ENCODE data around the gene TMEM170B. TPM values are rescaled to one million over a fixed set of nuclear protein-coding genes. Genes with fewer than 3 reads are reported as not detected.

Gene TMEM170B
- total RNA-seq, 1 donor from 2014 or later = 2.5 TPM

GRCh38 chr6:11514672-11515071 is 22.9 kb upstream of the TMEM170B start:
- TF ChIP-seq, protein P1, sequence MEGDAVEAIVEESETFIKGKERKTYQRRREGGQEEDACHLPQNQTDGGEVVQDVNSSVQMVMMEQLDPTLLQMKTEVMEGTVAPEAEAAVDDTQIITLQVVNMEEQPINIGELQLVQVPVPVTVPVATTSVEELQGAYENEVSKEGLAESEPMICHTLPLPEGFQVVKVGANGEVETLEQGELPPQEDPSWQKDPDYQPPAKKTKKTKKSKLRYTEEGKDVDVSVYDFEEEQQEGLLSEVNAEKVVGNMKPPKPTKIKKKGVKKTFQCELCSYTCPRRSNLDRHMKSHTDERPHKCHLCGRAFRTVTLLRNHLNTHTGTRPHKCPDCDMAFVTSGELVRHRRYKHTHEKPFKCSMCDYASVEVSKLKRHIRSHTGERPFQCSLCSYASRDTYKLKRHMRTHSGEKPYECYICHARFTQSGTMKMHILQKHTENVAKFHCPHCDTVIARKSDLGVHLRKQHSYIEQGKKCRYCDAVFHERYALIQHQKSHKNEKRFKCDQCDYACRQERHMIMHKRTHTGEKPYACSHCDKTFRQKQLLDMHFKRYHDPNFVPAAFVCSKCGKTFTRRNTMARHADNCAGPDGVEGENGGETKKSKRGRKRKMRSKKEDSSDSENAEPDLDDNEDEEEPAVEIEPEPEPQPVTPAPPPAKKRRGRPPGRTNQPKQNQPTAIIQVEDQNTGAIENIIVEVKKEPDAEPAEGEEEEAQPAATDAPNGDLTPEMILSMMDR (IDR thresholded peaks at IDR 0.05) = no peak
- TF ChIP-seq POLR2AphosphoS5 (IDR thresholded peaks at IDR 0.05; ENCODE audit: insufficient read depth in 1 of 2, low read depth in 1 of 2) (no peak), POLR2A (IDR thresholded peaks at IDR 0.05) (no peak)
- H3K36me3 ChIP-seq = no peaks in the 10 kb centered on the region
- no peaks in the 10 kb centered on the region for H3K27me3 ChIP-seq
- no peaks in the 10 kb centered on the region for H3K4me1 ChIP-seq
- no peak overlapping the region for H3K4me3 ChIP-seq
- DNase-seq (ENCODE audit: extremely low spot score in 2 of 2) = no peak
- no peak overlapping the region for H3K27ac ChIP-seq
- intact Hi-C loops (cut with DNase I) = no loop called here
- H3K9me3 ChIP-seq = peaks cover 6% of the 10 kb centered on the region

DNA sequence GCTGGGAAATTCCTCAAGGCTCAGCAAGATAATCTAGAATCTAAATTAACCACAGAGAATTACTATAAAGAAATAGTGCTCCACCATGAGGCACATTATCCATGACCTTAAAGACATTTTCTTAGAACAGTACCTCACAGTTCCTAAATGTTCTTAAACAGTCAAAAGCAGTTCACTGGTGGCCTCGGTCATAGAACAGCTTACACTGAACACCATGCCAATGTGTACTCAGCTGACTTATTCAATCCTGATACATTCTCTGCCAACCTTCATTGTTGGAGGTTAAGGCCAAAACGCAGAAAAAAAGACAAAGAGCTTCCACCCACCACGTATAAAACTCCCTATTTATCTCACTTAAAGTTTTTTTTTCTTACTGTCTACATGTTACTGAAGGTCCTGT is 21.8 kb upstream of the TMEM170B start:
- no peak overlapping the region for H3K4me3 ChIP-seq
- no peak overlapping the region for H3K27ac ChIP-seq
- H3K36me3 ChIP-seq = no peaks in the 10 kb centered on the region
- TF ChIP-seq POLR2A (IDR thresholded peaks at IDR 0.05) = no peak
- TF ChIP-seq, protein P1 (IDR thresholded peaks at IDR 0.05) = no peak
- TF ChIP-seq POLR2AphosphoS5 (IDR thresholded peaks at IDR 0.05; ENCODE audit: insufficient read depth in 1 of 2, low read depth in 1 of 2) = no peak
- H3K4me1 ChIP-seq = no peaks in the 10 kb centered on the region
- H3K9me3 ChIP-seq = peaks cover 6% of the 10 kb centered on the region
- H3K27me3 ChIP-seq = no peaks in the 10 kb centered on the region
- intact Hi-C loops (cut with DNase I) = no loop called here
- no peak for DNase-seq (ENCODE audit: extremely low spot score in 2 of 2)

DNA sequence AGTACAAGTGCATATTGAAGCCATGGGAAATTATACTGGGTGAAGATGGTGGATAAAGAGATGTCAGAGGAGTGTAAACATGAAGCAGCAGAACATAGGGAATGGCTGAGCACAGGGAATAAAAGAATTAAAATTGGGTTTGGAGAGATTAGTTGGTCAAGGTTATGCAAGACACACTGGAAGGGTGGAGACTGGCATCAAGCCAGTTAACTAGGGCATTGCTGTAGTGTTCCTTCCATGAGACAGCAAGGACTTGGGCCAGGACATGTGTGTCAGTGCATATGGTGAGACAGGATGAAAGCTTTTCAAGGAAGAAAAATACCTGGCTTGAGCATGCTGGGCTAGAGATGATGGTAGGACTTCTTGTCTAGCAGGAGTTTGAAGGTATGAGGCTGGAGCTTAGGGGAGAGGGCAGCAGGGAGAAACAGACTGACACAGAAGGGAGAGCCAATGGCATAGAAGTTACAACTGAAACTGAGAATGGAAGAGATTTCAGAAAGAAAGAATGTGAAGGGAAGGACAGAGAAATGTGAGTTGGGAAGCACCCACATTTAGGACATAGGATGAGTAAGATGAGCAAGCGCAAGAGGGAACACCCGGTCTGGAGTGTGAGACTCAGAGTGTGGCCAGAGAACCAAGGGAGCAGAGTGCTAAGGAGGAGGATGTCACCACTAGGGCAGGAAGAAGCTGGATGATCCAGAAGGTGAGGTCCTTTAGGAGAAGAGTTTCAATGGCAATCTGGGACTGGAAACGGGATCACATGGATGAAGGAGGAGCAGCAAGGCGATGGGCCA is 14.5 kb upstream of the TMEM170B start:
- no peak for TF ChIP-seq POLR2A (IDR thresholded peaks at IDR 0.05)
- TF ChIP-seq POLR2AphosphoS5 (IDR thresholded peaks at IDR 0.05; ENCODE audit: insufficient read depth in 1 of 2, low read depth in 1 of 2) = no peak
- TF ChIP-seq, protein P1 (IDR thresholded peaks at IDR 0.05) = no peak
- no peaks in the 10 kb centered on the region for H3K4me1 ChIP-seq
- no peak for DNase-seq (ENCODE audit: extremely low spot score in 2 of 2)
- no peak overlapping the region for H3K4me3 ChIP-seq
- no peak overlapping the region for H3K27ac ChIP-seq
- H3K9me3 ChIP-seq = peaks cover 4% of the 10 kb centered on the region
- no peaks in the 10 kb centered on the region for H3K36me3 ChIP-seq
- intact Hi-C loops (cut with DNase I) = no loop called here
- H3K27me3 ChIP-seq = no peaks in the 10 kb centered on the region

- intact Hi-C loops (cut with DNase I) = no loop called here
- H3K4me1 ChIP-seq = no peaks in the 10 kb centered on the region
- TF ChIP-seq POLR2A (IDR thresholded peaks at IDR 0.05) = no peak
- TF ChIP-seq, protein P1 (IDR thresholded peaks at IDR 0.05) = no peak
- TF ChIP-seq POLR2AphosphoS5 (IDR thresholded peaks at IDR 0.05; ENCODE audit: insufficient read depth in 1 of 2, low read depth in 1 of 2) = peak; percentile 10 to 64
- no peaks in the 10 kb centered on the region for H3K27me3 ChIP-seq
- peak overlapping the region; percentile 18 for H3K27ac ChIP-seq
- H3K4me3 ChIP-seq = no peak overlapping the region
- DNase-seq (ENCODE audit: extremely low spot score in 2 of 2) = no peak
- H3K36me3 ChIP-seq = no peaks in the 10 kb centered on the region
- no peaks in the 10 kb centered on the region for H3K9me3 ChIP-seq
Measured at GRCh38 chr6:11525468-11526155, 11.9 kb upstream of the TMEM170B start.

GRCh38 chr6:11526156-11526505 is 11.4 kb upstream of the TMEM170B start:
- Histone ChIP-seq H3K27ac (no peak overlapping the region), H3K27me3 (no peaks in the 10 kb centered on the region), H3K36me3 (no peaks in the 10 kb centered on the region), H3K4me1 (no peaks in the 10 kb centered on the region), H3K9me3 (no peaks in the 10 kb centered on the region), H3K4me3 (no peak overlapping the region)
- intact Hi-C loops (cut with DNase I) = no loop called here
- DNase-seq (ENCODE audit: extremely low spot score in 2 of 2) = no peak
- TF ChIP-seq POLR2AphosphoS5 (IDR thresholded peaks at IDR 0.05; ENCODE audit: insufficient read depth in 1 of 2, low read depth in 1 of 2) (no peak), POLR2A (IDR thresholded peaks at IDR 0.05) (no peak)
- TF ChIP-seq, protein P1 (IDR thresholded peaks at IDR 0.05) = no peak

Measured in vagina (tissue), 2 donors.